Stimulated activated CD4-positive, alpha-beta T cell treated with anti-CD3 and anti-CD28 coated beads, Interleukin-15, amount 100 ng/mL, for 1 hour (primary cell): ENCODE data around the gene KIRREL3.

Experiments
- DNase-seq, 2 donors: peaks; one replicate each; pipeline ENCODE4 v3.0.0-alpha.2; 2020; ENCODE audit warnings: low read depth in 1 of 2, low spot score in 1 of 2

Gene KIRREL3

GRCh38 chr11:126834573-126834972 is 166.0 kb downstream of the KIRREL3 start:
- no peak for DNase-seq

GRCh38 chr11:126834149-126834548 is 166.4 kb downstream of the KIRREL3 start:
- no peak for DNase-seq

- no peak for DNase-seq
These were observed 167.5 kb downstream of the KIRREL3 start for GRCh38 chr11:126833065-126833464.

- no peak for DNase-seq
These were observed 168.2 kb downstream of the KIRREL3 start for GRCh38 chr11:126832387-126832786.

- DNase-seq, result no peak
These were observed 170.3 kb downstream of the KIRREL3 start for GRCh38 chr11:126830216-126830806.

GRCh38 chr11:126829716-126830115 is 170.9 kb downstream of the KIRREL3 start:
- DNase-seq, result no peak

GRCh38 chr11:126824035-126824607 is 176.4 kb downstream of the KIRREL3 start:
- no peak for DNase-seq

- no peak for DNase-seq
These were observed 177.3 kb downstream of the KIRREL3 start for GRCh38 chr11:126823274-126823673.

GRCh38 chr11:126821827-126822226 is 178.7 kb downstream of the KIRREL3 start:
- DNase-seq, result no peak

GRCh38 chr11:126819194-126819593 is 181.4 kb downstream of the KIRREL3 start:
- no peak for DNase-seq

GRCh38 chr11:126817523-126818450 is 182.8 kb downstream of the KIRREL3 start:
- no peak for DNase-seq

- no peak for DNase-seq
These were observed 183.5 kb downstream of the KIRREL3 start for GRCh38 chr11:126817096-126817495.

- no peak for DNase-seq
These were observed 183.9 kb downstream of the KIRREL3 start for GRCh38 chr11:126816645-126817044.

GRCh38 chr11:126815111-126815510 is 185.5 kb downstream of the KIRREL3 start:
- no peak for DNase-seq

GRCh38 chr11:126810776-126811175 is 189.8 kb downstream of the KIRREL3 start:
- no peak for DNase-seq

GRCh38 chr11:126809514-126810289 is 190.9 kb downstream of the KIRREL3 start:
- no peak for DNase-seq

GRCh38 chr11:126808836-126809235 is 191.7 kb downstream of the KIRREL3 start:
- DNase-seq, result no peak

GRCh38 chr11:126808296-126808695 is 192.3 kb downstream of the KIRREL3 start:
- DNase-seq, result no peak

GRCh38 chr11:126805870-126806269 is 194.7 kb downstream of the KIRREL3 start:
- no peak for DNase-seq

- DNase-seq, result no peak
These were observed 196.2 kb downstream of the KIRREL3 start for GRCh38 chr11:126804363-126804762.

GRCh38 chr11:126800009-126800408 is 200.6 kb downstream of the KIRREL3 start:
- DNase-seq, result no peak
